Thyroid gland (tissue), 4 donors: Measurements from ENCODE around the gene FKBP5. TPM values are rescaled to one million over a fixed set of nuclear protein-coding genes. Genes with fewer than 3 reads are reported as not detected.
"Not testable (repeated sequence)": the region's sequence is repeated elsewhere in the genome, so short reads cannot be mapped to it uniquely, and the experiment has no call there.

Source experiments
- DNase-seq, 2 donors: peaks; one replicate each; pipeline ENCODE4 v3.0.0-alpha.2; 2019
- H3K27ac ChIP-seq, 3 donors: fragments of 200-600 bp; sonication (generic); 1 replicate in 2 of 3; 2 replicates in 1 of 3; pipeline ENCODE4 v1.5.1; 2016 to 2019; ENCODE audit warnings: mild to moderate bottlenecking in 1 of 3, moderate library complexity in 1 of 3
- H3K27me3 ChIP-seq: fragments of 200-600 bp; sonication (generic); one replicate; pipeline ENCODE4 v1.5.1; 2019
- H3K36me3 ChIP-seq, 2 donors: fragments of 200-600 bp; sonication (generic); one replicate each; pipeline ENCODE4 v1.5.1; 2016 to 2019
- H3K4me1 ChIP-seq, 2 donors: fragments of 200-600 bp; sonication (generic); one replicate each; pipeline ENCODE4 v1.5.1; 2017 to 2019
- H3K4me3 ChIP-seq, 3 donors: fragments of 200-600 bp; sonication (generic); replicated peaks in 1 of 3; 1 replicate in 2 of 3; 2 replicates in 1 of 3; pipeline ENCODE4 v1.5.1; 2016; ENCODE audit warnings: mild to moderate bottlenecking in 1 of 3
- H3K9me3 ChIP-seq: fragments of 200-600 bp; sonication (generic); one replicate; pipeline ENCODE4 v1.5.1; 2017
- CTCF ChIP-seq, 6 experiments: fragments of 200-600 bp in 3 of 6; fragments of 450-650 bp in 3 of 6; sonication (generic) in 3 of 6; IDR thresholded peaks; one replicate each; pipeline ENCODE4 v1.5.1; 2016 to 2019; ENCODE audit warnings: antibody characterized with exemption in 6 of 6, mild to moderate bottlenecking in 2 of 6, inconsistent platforms in 1 of 6, moderate library complexity in 1 of 6
- POLR2A ChIP-seq, 2 donors: fragments of 450-650 bp; IDR thresholded peaks; one replicate each; pipeline ENCODE4 v1.6.1; 2017; ENCODE audit warnings: antibody characterized with exemption in 2 of 2, mild to moderate bottlenecking in 2 of 2, moderate library complexity in 1 of 2
- WGBS, 2 donors: methylation state at CpG; one replicate each; pipeline ENCODE4 v1.1.5; 2017; 5-methylcytosine and 5-hydroxymethylcytosine counted together
- intact Hi-C: fragments of 100-400 bp; cut with DNase I; formaldehyde crosslinking; loops from one replicate; pipeline ENCODE4 v1.15.1; 2023
- total RNA-seq, 4 donors: library from RNA; depleted of rRNA; stranded (reverse); fragments of >200 nt; gene quantifications; one replicate each; pipeline ENCODE4 v1.2.3, GENCODE V29; 2016

Gene FKBP5
- total RNA-seq, 4 donors from 2014 or later: 239 to 600 (median 253) TPM

DNA sequence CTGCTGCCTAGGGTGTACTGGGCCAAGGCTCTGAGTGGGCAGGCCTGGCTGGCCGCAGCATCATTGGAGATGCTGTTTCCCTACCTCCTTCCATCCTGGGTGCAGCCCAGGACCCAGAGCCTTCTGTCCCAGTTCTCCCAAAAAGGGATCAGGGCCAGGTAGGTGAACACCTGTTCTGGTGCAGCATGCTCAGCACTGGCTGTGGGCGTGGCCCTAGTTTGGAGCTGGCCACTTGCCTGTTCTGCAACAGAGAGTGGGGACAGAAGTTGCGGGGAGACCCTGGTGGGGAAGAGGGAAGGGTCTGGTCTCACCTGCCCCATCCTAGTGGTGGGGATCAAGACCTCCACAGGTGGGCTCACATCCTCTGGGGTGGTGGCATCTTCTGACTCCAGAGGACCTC, 46.7 kb upstream of the FKBP5 start:
- peak; percentile 54 to 61 for DNase-seq
- peak overlapping the region in 2 of 3 donors; percentile 99 to 100 for H3K27ac ChIP-seq
- no peak overlapping the region for H3K4me3 ChIP-seq
- no peak for TF ChIP-seq CTCF (IDR thresholded peaks at IDR 0.05)
- TF ChIP-seq POLR2A (IDR thresholded peaks at IDR 0.05): no peak
- peaks cover 29 to 46% of the 10 kb centered on the region in 2 donors for H3K4me1 ChIP-seq
- no peaks in the 10 kb centered on the region for H3K27me3 ChIP-seq
- H3K9me3 ChIP-seq: no peaks in the 10 kb centered on the region
- WGBS, 2 donors: 83 to 92% methylated on average over 2 to 3 of the region's 3 CpGs
- H3K36me3 ChIP-seq: no peaks in the 10 kb centered on the region
- intact Hi-C loops: loop anchor here (5.0 kb wide), 1 partner anchor 153 kb away; no protein-coding TSS in a partner anchor

DNA sequence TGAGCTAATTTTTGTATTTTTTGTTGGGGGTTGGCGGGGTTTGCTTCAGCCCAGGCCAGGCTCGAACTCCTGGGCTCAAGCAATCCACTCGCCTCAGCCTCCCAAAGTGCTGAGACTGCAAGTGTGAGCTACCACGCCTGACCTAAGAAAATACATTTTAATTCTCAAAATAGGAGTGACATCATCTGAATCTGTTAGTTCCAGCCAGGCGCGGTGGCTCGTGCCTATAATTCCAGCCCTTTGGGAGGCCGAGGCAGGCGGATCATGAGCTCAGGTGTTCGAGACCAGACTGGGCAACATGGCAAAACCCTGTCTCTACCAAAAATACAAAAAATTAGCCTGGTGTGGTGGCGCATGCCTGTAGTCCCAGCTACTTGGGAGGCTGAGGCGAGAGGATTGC, 45.6 kb upstream of the FKBP5 start:
- H3K27me3 ChIP-seq, intact Hi-C loops, H3K9me3 ChIP-seq, DNase-seq, H3K4me3 ChIP-seq, H3K36me3 ChIP-seq: not testable (repeated sequence)
- Histone ChIP-seq H3K4me1 (peaks cover 39 to 57% of the 10 kb centered on the region in 2 donors), H3K27ac (peak overlapping the region in 2 of 3 donors; percentile 99 to 100)
- 96 to 97% methylated on average over 12 of the region's 12 CpGs for WGBS, 2 donors

GRCh38 chr6:35733633-35734032, 44.9 kb upstream of the FKBP5 start:
- intact Hi-C loops: no loop called here
- no peak for TF ChIP-seq POLR2A (IDR thresholded peaks at IDR 0.05)
- TF ChIP-seq CTCF (IDR thresholded peaks at IDR 0.05): no peak
- Histone ChIP-seq H3K4me1 (peaks cover 46 to 64% of the 10 kb centered on the region in 2 donors), H3K4me3 (no peak overlapping the region), H3K27me3 (no peaks in the 10 kb centered on the region), H3K36me3 (no peaks in the 10 kb centered on the region), H3K27ac (peak overlapping the region; percentile 99 to 100 (median 99)), H3K9me3 (no peaks in the 10 kb centered on the region)
- WGBS, 2 donors: 92 to 93% methylated on average over 8 of the region's 8 CpGs
- DNase-seq: no peak

- WGBS, 2 donors: 1% methylated on average over 24 to 40 of the region's 61 CpGs
- H3K4me1 ChIP-seq: peaks cover 59 to 78% of the 10 kb centered on the region in 2 donors
- H3K36me3 ChIP-seq: no peaks in the 10 kb centered on the region
- peak; percentile 99 for DNase-seq
- H3K27ac ChIP-seq: peak overlapping the region; percentile 99 to 100 (median 99)
- H3K4me3 ChIP-seq: peak overlapping the region in 2 of 3 donors; percentile 36 to 46
- intact Hi-C loops: no loop called here
- H3K27me3 ChIP-seq: no peaks in the 10 kb centered on the region
- H3K9me3 ChIP-seq: no peaks in the 10 kb centered on the region
- TF ChIP-seq POLR2A (IDR thresholded peaks at IDR 0.05): peak in 1 of 2 donors; percentile 64
- TF ChIP-seq CTCF (IDR thresholded peaks at IDR 0.05): peak in 1 of 6 experiments; percentile 1
These were observed 43.2 kb upstream of the FKBP5 start for GRCh38 chr6:35731736-35732532.

DNA sequence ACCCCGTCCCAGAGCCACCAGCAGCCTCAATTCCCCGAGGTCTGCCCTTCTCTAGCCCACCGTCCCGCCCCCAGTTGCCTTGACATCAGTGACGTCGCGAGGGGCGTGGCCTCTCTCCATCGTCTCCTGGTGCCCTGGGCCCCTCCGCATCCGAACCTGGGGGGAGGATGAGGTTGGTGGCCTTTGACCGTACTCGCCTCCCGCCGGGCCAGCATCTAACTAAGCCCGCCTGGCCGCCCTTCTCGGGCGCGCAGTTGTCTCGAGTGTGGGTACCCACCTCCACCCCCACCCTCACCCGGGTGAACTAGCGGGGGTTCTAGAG, 42.7 kb upstream of the FKBP5 start:
- H3K36me3 ChIP-seq: no peaks in the 10 kb centered on the region
- H3K9me3 ChIP-seq: no peaks in the 10 kb centered on the region
- TF ChIP-seq CTCF (IDR thresholded peaks at IDR 0.05): no peak
- TF ChIP-seq POLR2A (IDR thresholded peaks at IDR 0.05): peak; percentile 46 to 93
- WGBS, 2 donors: 0 to 2% methylated on average over 2 to 9 of the region's 23 CpGs
- peaks cover 65 to 83% of the 10 kb centered on the region in 2 donors for H3K4me1 ChIP-seq
- peak overlapping the region; percentile 99 to 100 (median 99) for H3K27ac ChIP-seq
- H3K4me3 ChIP-seq: peak overlapping the region in 2 of 3 donors; percentile 36 to 46
- DNase-seq: peak; percentile 98
- intact Hi-C loops: no loop called here
- no peaks in the 10 kb centered on the region for H3K27me3 ChIP-seq
